Inferior parietal cortex (tissue), 1 donor: ENCODE data around the gene COL21A1.

ENCODE experiments used
- DNase-seq: peaks from one replicate; pipeline ENCODE4 v3.0.0-alpha.2; 2016; ENCODE audit errors: extremely low spot score

The COL21A1 gene

DNA sequence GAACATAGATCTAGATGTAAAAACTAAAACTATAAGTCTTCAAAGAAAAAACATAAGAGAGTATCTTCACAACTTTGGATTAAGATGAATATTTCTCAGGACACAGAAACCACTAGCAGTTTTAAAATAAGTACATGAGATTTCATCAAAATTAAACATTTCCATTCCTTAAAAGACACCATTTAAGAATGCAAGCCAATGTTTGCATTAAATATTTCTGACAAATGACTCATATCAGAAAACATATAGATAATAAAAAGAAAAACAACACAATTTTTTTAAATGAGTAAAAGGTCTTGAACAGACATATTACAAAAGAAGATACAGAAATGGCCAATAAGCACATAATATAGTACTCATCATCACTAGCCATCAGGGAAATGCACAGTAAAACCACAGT lies 59.7 kb downstream of the COL21A1 start:
- DNase-seq: no peak

DNA sequence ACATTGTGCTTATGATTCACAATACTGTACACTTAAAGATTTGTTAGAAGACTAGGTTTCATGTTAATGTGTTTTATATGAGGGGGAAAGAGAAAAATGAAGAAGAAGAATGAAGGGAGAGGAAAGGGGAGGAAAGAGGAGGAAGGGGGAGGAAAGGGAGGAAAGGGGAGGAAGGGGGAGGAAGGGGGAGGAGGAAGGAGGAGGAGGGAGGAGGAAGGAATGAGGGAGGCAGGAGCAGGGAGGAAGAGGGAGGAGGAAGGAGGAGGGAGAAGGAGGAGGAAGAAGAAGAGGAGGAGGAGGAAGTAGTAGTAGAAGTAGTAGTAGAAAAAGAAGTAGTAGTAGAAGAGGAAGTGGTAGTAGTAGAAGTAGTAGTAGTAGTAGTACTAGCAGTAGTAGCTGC lies 70.6 kb downstream of the COL21A1 start:
- no peak for DNase-seq

DNA sequence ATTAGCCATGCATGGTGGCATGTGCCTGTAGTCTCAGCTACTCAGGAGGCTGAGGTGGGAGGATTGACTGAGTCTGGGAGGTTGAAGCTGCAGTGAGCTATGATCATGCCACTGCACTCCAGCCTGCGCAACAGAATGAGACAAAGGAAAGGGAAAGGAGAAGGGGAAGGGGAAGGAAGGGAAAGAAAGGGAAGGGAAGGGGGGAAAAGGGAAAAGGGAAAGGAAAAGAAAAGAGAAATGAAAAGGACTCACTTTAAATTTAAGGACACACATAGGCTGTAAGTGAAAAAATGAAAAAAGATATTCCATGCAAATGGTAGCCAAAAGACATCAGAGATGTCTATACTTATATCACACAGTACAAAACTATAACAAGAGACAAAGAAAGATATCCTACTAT lies 74.2 kb downstream of the COL21A1 start:
- DNase-seq: no peak

DNA sequence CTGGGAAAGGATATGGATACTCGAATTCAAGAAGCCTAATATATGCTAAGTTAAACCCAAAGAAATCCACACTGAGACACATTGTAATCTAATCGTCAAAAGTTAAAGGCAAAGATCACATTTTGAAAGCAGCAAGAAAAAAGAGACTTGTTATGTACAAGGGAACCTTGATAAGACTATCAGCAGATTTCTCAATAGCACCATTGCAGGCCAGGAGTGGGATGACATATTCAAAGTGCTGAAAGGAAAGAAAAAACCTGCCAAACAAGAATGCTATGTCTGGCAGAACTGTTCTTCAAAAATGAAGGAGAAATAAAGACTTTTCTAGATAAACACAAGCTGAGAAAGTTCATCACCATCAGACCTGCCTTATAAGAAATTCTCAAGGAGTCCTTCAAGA lies 75.2 kb downstream of the COL21A1 start:
- no peak for DNase-seq

DNA sequence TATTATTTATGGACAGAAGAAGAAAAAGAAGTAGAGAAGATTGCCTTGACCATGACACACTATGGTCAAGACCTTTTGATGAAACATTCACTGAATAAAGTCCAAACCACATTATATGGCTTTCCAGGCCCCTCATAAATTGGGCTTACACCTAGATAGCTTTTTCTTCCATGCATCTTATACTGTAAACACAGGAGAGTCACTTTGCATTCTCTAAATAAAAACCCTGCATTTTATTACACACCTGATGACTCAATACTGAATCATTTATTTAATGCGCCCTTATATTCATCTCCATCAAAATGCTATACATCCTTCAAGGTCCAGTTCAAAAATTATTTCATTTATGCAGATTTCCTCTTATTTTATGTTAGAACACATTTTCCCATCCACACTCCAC lies 78.0 kb downstream of the COL21A1 start:
- no peak for DNase-seq

DNA sequence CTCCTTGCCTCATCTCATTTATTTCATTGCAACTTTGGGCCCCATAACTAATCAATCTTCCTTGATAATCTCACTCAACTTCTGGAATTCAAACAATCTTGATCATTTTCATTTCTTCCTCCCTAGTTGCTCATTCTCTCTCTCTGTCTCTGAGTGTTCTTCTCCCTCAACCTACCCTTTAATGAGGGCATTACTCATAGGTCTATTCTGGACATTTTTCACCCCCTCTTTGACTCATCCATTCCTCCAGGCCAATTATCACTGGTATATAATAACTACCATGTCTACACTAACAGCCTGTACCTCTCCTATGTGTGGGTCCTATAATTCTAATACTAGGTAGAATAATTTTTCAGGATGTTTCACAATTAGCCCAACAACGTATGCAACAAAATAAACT lies 78.8 kb downstream of the COL21A1 start:
- DNase-seq: no peak

DNA sequence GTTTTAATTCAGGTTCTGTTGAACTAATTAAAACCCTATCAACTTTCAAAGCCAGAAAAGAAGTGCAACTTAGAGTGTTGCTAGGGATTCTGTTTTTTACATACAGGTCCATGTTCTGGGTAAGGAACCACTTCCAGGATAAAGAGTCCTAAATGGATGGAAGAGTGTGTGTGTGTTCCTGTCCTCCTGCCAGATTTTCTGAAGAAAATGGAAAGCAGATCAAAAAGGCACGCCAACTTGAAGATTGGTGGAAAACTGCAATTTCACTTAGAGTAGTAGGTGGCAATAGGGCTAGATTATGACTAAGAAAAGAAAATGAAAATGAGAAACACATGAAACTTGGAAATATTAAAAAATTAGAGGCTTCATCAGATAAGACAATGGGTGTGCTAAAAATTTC lies 85.3 kb downstream of the COL21A1 start:
- no peak for DNase-seq

DNA sequence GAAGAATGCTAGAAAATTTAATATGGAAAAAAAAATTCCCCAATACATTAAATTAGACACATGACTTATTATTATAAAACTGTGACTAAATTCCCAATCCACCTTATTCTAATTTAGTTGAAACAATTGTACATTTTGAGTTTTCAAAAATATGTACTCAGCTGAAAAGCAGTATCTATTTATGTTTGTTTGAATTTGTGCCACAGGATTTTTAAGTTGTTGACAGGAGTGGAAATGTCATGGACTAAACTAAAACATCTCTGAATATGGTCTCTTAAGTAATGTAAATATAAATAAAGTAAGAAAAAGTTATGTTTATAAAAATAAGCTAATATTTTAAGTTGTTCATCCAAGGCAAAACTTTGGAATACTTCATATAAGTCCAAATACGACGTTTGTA lies 86.9 kb downstream of the COL21A1 start:
- DNase-seq: no peak

DNA sequence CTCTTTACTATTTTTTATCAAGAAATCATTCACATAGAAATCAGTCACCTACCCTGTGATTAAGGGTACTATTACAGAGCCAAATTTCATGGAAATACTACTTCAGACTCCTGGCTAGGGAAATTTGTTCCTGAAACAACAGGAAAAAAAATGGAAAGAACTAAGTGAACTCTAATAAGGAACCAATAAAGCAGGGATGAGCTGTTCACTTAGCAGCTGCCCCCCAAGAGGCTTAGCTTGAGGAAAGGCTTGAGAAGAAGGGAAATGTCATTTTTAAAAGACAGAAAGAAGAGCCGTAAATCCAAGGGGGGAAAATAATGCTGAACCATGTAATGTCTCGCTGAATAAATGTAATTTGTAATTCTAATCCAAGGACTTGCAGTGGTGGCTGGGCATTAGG lies 88.8 kb downstream of the COL21A1 start:
- no peak for DNase-seq

DNA sequence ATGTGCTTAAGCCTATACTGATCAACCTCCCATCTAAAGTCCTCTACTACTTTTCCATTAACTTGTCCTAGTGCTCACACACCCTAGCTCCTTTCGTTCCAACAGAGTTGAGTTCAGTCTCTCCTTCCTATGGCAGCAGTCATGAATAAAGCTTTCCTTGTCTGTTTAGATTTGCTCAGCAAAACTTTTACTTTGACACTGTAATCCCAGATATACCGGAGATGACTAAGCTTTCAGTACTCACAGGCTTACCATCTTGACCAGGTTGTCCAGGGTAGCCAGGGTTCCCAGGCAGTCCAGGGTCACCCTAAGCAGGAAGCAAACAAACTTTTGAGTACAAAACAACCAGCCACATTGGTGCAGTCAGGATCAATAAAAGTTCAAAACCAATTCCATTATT lies 90.7 kb downstream of the COL21A1 start:
- DNase-seq: no peak

DNA sequence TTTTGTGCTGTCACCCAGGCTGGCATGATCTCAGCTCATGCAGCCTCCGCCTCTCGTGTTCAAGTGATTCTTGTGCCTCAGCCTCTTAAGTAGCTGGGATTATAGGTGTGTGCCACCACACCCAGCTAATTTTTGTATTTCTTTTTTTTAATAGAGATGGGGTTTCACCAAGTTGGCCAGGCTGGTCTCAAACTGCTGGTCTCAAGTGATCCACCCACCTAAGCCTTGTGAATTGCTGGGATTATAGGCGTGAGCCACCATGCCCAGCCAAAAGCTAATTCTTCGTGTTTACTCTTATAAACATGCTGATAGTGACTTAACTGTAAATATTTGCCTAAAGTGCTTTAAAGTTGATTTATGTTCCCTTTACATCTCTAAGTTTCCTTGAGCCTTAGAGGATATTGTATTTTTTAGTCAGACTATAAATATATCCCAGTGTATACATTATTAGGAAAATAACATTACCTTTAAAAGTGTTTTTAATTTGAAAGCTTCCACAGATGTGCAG lies 91.7 kb downstream of the COL21A1 start:
- no peak for DNase-seq

DNA sequence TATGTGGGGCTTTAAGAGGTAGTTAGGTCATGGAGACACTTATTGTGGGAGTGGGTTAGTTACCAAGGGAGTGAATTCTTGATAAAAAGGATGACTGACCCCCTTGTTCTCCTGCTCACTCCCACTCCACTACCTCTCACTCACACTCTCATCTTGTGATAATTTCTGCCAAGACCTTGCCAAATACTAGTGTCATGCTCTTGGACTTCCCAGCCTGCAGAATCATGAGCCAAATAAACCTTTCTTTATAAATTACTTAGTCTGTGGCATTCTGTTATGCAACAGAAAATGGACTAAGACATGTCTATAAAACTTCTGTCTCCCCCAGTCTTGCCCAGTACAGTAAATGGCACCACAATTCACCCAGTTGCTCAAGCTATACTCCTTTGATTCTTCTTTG lies 93.3 kb downstream of the COL21A1 start:
- no peak for DNase-seq

DNA sequence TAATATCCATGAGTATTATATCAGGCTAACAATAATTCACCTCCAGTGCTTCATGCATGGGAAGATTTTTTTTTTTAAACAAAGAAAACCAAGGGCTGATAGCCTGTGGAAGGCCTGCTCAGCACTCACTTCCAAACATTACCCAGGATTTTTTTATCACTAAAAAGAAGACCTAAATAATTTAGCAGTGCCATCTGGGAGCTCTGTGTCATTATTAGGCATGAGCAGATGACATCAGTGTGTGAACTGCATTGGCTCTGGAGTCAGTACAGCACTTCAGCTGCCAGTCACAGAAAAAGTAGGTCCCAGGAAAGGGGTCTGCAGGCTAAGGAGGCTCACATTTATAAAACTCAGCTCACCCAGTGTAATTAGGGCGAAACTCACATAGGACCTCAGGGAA lies 94.8 kb downstream of the COL21A1 start:
- DNase-seq: no peak

DNA sequence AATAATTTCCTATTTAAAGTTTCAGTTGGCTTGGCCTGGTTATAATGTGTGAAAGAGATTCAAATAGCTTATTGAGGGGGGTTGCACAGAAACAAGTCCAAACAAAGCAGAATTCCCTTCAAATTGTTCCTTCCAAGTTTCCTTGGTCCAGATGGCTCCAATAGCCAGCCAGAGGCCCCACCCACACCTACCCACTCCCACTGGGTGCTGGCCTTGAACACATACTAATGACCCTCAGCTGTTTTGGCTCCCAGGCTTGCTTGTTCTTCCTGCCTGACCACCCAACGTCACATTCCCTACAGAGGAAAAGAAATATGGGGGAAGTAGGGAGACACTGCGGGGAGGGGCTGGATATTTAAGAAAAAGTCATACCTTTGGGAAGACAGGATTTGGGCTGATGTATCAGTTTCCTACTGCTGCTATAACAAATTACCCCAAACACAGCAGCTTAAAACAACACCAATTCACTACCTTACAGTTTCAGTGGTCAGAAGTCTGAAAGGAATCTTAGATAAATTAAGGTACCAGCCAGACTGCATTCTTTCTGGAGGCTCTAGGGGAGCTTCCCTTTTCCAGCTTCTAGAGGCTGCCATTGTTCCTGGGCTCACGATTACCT lies 95.7 kb downstream of the COL21A1 start:
- no peak for DNase-seq

DNA sequence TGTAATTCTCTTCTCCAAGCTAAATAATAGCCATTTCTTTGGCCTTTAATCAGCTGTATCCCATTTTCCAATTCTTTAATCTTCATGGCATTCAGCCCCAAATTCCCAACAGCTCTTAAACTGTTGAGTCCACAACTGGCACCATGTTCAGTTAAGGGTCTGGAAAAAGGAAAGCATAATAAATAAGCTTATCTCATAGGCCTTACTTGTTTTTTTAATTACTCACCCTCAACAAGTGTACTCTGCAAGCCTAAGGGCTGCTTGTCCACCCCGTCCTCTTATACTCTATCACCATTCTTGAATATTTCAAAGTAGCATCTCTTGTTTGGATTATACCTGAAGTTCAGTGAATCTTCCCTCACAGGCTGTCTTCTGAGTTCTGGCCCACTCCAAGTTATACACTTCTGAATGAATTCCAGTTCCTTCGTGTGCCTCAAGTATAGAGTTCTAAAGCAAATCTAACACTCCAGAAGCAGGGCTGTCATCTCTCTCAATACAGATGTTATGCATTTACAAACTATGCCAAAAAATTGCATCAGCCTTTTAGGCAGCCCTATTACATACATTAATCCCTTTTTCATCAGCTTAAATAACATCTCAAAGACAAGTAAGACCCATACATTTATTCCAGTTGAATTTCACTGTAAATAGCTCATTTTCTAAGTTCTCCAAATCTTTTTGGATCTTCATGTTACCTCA lies 98.7 kb downstream of the COL21A1 start:
- DNase-seq: no peak

DNA sequence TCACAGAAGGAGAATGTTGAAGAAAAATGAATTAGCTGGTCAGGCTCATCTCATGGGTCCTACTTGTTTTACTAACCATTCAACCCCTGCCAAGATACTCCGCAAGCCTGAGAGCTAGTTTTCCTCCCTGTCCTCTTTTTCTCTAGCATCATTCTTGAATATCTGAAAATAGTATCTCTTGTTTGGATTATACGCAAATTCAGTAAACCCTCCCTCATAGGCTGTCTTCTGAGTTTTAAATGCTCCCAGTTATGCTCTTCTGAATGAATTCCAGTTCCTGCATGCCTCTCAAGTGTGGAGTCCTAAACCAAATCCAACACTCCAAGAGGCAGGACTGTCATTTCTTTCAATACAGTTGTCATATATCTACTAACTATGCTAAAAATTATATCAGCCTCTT lies 99.6 kb downstream of the COL21A1 start:
- DNase-seq: no peak

DNA sequence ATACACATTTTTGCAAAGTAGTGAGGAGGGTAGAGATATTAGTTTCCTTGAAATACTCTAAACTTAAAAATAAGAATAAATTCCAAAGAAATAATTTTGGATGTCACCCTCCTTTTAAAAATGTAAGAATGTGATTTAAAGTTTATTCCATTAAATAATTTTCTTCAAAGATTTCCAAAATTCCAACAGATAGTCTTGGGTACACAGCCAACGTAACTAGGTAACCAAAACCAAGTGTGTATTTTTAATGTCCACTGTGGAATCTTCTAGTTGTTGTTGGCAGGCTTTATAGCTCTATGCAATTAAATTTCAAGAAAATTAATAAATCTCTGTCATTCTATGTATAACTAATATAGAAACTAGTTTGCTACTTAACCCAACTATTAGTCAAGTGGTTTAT lies 101.3 kb downstream of the COL21A1 start:
- no peak for DNase-seq

DNA sequence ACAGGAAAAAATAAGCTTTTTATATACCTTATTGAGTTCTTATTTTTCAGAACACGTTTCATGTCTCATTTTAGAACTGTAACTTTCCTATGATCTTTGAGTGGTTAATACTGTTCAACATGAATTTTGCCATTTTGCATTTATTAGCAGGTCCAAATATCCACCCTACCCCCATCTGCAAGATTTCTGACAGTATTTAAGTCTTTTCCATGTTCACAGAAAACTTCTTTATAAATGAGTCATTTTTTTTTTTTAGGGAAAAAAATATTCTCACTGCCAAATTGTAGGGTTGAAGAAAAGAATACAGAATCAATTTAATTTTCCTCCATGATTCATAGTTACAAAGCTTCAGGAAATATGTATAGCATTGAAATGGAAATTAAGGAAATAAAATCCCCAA lies 101.8 kb downstream of the COL21A1 start:
- DNase-seq: no peak

DNA sequence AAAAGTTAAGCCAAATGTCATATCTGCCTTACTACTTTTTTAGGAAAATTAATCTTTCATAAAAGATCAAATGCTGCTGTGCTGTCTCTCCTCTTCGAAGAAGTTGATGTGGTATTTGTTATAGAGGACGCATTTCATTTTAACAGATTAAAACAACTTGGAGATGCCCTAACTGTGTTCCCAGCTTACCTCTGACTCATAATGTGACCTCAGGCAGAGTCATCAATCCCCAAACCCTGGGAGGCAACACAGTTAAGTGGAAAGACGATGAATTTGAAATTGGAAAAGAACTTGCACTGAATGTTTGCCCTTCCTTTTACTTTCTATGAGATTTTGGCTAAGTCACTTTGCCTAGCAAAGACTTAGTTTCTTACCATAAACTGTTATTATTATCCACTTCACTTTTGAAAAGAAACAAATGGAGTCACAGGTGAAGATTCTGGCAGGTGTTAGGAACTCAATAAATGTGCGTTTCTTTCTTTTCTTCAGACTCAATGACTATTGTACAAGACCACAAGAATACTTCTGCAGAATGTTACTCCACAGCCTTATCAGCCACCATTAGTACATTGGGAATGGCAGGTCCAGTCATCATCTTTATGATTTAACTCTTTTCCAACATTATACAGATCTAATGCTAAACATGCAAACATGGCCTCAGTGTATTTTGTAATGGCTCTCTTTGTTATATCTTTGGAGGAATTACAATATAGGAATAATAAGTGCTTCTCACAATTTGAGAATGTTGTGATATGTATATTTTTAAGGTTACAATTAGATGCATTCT lies 102.6 kb downstream of the COL21A1 start:
- no peak for DNase-seq

DNA sequence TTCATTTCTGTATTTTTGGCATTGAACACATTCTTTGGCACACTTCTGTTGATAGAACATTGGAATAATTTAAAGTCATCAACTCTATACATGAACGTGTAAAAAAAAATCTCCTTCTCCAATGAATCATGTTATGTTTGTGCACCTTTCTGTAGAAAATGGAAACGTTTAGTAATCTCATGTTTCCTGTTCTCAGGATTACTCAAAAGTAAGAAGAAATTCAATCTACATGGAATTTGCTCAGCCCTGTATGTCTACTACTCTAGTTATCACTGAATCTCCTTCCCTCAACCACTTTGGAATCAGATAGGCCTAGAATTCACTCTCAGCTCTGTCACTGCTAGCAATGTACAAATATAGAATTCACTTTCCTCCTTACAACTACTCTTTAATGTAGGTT lies 103.6 kb downstream of the COL21A1 start:
- DNase-seq: no peak

DNA sequence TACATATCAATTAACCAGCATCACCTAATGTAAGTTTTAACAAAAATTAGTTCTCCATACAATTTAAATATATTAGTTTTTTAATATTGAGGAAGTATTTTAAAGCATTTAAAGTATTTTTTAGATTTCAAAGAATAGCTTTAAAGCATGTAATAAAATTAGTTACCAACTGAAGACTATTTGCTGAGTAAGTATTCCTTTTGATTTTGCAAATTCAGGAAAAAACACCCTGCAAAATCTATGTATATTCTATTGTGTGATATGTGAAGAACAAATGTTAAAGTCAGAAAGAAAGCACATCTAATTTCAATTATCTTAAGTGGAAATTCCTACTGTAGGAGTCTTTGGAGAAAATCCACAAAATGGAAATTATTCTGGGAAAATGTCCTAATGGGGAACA lies 107.3 kb downstream of the COL21A1 start:
- DNase-seq: no peak

DNA sequence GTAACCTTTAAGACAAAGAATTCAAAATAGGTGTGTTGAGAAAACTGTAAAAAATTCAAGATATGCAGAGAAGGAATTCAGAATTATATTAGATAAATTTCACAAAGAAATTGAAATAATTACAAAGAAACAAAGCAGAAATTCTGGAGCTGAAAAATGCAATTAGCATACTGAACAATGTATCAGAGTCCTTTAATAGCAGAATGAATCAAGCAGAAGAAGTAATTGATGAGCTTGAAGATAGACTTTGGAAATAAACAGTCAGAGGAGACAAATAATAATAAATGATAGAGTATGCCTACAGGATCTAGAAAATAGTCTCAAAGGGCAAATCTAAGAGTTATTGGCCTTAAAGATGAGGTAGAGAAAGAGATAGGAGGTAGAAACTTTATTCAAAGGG lies 131.7 kb downstream of the COL21A1 start:
- no peak for DNase-seq

DNA sequence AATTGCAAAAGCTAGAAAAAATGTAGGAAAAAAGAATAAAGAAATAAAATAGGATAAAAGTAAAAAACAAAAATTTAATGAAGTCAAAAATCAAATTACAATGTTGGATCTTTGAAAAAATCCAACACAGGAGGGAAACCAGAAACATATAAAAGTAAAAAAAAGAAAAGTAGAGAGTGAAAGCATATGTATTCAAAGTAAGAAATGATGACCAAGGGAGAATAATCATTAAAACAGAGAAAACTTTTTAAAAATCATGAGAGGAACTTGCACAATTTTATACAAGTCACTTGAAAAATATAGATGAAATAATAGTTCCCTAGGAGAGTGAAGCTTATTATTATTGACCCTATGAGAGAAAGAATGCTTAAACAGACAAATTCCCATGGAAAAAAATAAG lies 138.2 kb downstream of the COL21A1 start:
- no peak for DNase-seq
